Trophoblast cell (in vitro differentiated cells and primary cell): ENCODE measurements around the gene SREBF1.

Experiments
- DNase-seq, 2 donors: peaks; one replicate each; pipeline ENCODE4 v3.0.0-alpha.2; 2016
- H2AFZ ChIP-seq: 2 replicates; pipeline ENCODE4 v1.6.1; 2013; ENCODE audit warnings: low read length, moderate library complexity, mild to moderate bottlenecking; ENCODE audit not compliant: insufficient read depth, poor library complexity
- H2AK5ac ChIP-seq: 2 replicates; pipeline ENCODE4 v1.6.1; 2013; ENCODE audit warnings: mild to moderate bottlenecking, low read length
- H2BK120ac ChIP-seq: 2 replicates; pipeline ENCODE4 v1.6.1; 2013; ENCODE audit warnings: low read length, mild to moderate bottlenecking, moderate library complexity; ENCODE audit not compliant: insufficient read depth, poor library complexity
- H2BK12ac ChIP-seq: 2 replicates; pipeline ENCODE4 v1.6.1; 2013; ENCODE audit warnings: mild to moderate bottlenecking, low read length, moderate library complexity
- H2BK5ac ChIP-seq: 2 replicates; pipeline ENCODE4 v1.6.1; 2013; ENCODE audit warnings: low read length, low read depth, moderate library complexity, mild to moderate bottlenecking; ENCODE audit not compliant: poor library complexity
- H3K14ac ChIP-seq: 2 replicates; pipeline ENCODE4 v1.6.1; 2013; ENCODE audit warnings: mild to moderate bottlenecking, low read length
- H3K18ac ChIP-seq: 2 replicates; pipeline ENCODE4 v1.6.1; 2013; ENCODE audit warnings: mild to moderate bottlenecking, low read length
- H3K23ac ChIP-seq: 2 replicates; pipeline ENCODE4 v1.6.1; 2013; ENCODE audit warnings: low read length
- H3K27ac ChIP-seq: 2 replicates; pipeline ENCODE4 v1.5.1; 2013; ENCODE audit warnings: low read depth, mild to moderate bottlenecking, inconsistent platforms, low read length, moderate library complexity
- H3K27me3 ChIP-seq: 2 replicates; pipeline ENCODE4 v1.6.1; 2013; ENCODE audit warnings: inconsistent platforms, mild to moderate bottlenecking, low read length, moderate library complexity; ENCODE audit not compliant: insufficient read depth
- H3K36me3 ChIP-seq, 2 experiments: 1 replicate in 1 of 2; 2 replicates in 1 of 2; pipeline ENCODE4 v1.6.1; 2013; ENCODE audit warnings: low read length in 2 of 2, mild to moderate bottlenecking in 2 of 2, moderate library complexity in 1 of 2; ENCODE audit not compliant: insufficient read depth in 2 of 2, control insufficient read depth in 1 of 2
- H3K4ac ChIP-seq: 2 replicates; pipeline ENCODE4 v1.6.1; 2013; ENCODE audit warnings: low read depth, mild to moderate bottlenecking, low read length, moderate library complexity
- H3K4me1 ChIP-seq, 2 experiments: 1 replicate in 1 of 2; 2 replicates in 1 of 2; pipeline ENCODE4 v1.6.1; 2013; ENCODE audit warnings: low read length in 2 of 2, mild to moderate bottlenecking in 2 of 2, moderate library complexity in 1 of 2; ENCODE audit not compliant: insufficient read depth in 2 of 2, control insufficient read depth in 1 of 2
- H3K4me2 ChIP-seq: 2 replicates; pipeline ENCODE4 v1.6.1; 2013; ENCODE audit warnings: inconsistent platforms, mild to moderate bottlenecking, low read length, moderate library complexity
- H3K4me3 ChIP-seq: 2 replicates; pipeline ENCODE4 v1.5.1; 2013; ENCODE audit warnings: mild to moderate bottlenecking, low read depth, low read length, inconsistent platforms
- H3K79me1 ChIP-seq: one replicate; pipeline ENCODE4 v1.6.1; 2013; ENCODE audit warnings: low read length
- H3K79me2 ChIP-seq: 2 replicates; pipeline ENCODE4 v1.6.1; 2013; ENCODE audit warnings: low read length, mild to moderate bottlenecking; ENCODE audit not compliant: control insufficient read depth, insufficient read depth, poor library complexity
- H3K9ac ChIP-seq: 2 replicates; pipeline ENCODE4 v1.6.1; 2013; ENCODE audit warnings: mild to moderate bottlenecking, low read length
- H3K9me3 ChIP-seq: 2 replicates; pipeline ENCODE4 v1.6.1; 2013; ENCODE audit warnings: low read depth, mild to moderate bottlenecking, control low read depth, inconsistent platforms, low read length; ENCODE audit not compliant: insufficient read depth
- H4K12ac ChIP-seq: 2 replicates; pipeline ENCODE4 v1.6.1; 2013; ENCODE audit warnings: low read depth, mild to moderate bottlenecking, low read length, moderate library complexity
- H4K8ac ChIP-seq: 2 replicates; pipeline ENCODE4 v1.6.1; 2013; ENCODE audit warnings: low read depth, mild to moderate bottlenecking, low read length, moderate library complexity
- H4K91ac ChIP-seq: one replicate; pipeline ENCODE4 v1.6.1; 2013; ENCODE audit warnings: low read depth, mild to moderate bottlenecking, low read length, moderate library complexity
- WGBS: extraction: QIAGEN DNeasy Blood & Tissue Kit; methylation state at CpG from one replicate; pipeline ENCODE4 v1.1.7; 2013; ENCODE audit warnings: missing lambda C conversion rate; ENCODE audit not compliant: insufficient read length, insufficient coverage; ENCODE audit errors: extremely low coverage; 5-methylcytosine and 5-hydroxymethylcytosine counted together

SREBF1 gene

DNA sequence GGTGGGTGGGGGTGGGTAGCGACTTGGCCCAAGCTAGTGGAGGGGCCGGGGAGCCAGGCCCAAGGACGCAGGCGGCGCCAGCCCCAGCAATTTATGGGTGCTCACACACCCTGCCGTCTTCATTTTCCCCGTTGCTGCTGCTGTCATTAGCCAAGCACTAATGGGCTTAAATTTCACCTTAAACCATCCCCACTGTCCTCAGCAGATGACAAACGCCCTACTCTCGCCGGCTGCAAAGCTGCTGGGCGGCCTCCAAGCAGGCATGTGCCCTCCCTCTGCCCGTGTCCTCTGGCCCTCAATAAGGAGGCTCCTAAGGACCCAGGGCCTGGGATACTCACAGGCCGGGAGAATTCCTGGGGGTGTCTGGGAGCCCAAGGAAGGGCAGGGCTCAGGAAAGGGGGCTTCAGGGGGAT, 66.1 kb downstream of the SREBF1 start:
- DNase-seq = no peak
- WGBS = no CpG with 5 or more reads among the region's 13 CpGs
- Histone ChIP-seq H3K4me2 (no peak overlapping the region), H3K79me2 (no peaks in the 10 kb centered on the region), H3K4ac (no peak overlapping the region), H3K14ac (no peak overlapping the region), H2BK120ac (no peak overlapping the region), H3K79me1 (no peaks in the 10 kb centered on the region), H3K27me3 (no peaks in the 10 kb centered on the region), H4K12ac (no peak overlapping the region), H3K18ac (no peak overlapping the region), H3K4me1 (no peaks in the 10 kb centered on the region), H3K9me3 (peaks cover 3% of the 10 kb centered on the region), H3K23ac (no peak overlapping the region), H2BK5ac (no peak overlapping the region), H3K27ac (no peak overlapping the region), H2AFZ (no peak overlapping the region), H4K91ac (no peak overlapping the region), H2BK12ac (no peak overlapping the region), H3K9ac (no peak overlapping the region), H2AK5ac (no peak overlapping the region), H4K8ac (no peak overlapping the region), H3K4me3 (no peak overlapping the region), H3K36me3 (peaks cover 3 to 4% of the 10 kb centered on the region in 2 experiments)

DNA sequence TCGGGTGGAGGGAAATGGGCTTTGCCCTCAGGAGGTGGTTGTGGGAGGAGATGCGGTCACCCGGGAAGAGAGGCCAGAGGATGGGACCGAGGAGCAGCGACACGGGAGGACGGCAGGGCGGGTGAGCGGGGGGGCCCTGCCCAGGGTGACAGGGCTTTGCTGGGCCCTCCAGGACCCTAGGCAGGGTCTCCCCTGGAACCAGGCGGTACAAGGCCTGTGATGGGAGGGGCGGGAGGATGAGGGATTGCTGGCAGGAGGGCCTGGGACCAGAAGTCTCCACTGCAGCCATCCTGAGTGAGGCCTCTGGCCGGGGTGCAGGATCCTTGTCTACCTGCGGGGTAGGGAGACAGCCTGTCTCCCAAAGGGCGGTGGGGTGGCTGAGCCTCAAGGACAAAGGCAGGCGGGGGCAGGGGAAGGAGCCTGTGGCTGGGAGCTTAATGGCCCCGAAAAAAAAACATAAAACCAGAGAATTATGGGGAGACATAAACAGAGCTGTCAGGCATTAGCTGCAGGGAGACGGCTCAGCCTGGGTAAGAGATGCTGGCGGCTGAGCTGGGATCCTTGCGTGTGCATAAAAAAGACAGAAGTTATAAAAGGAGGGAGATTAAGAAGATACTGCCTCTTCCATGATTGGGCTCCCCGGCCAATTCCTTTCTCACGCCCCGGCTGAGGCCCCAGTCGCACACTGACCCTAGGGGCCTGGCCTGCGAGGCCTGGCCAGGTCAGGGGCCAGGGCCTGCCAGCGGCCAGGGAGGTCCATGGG, 66.7 kb downstream of the SREBF1 start:
- no CpG with 5 or more reads among the region's 25 CpGs for WGBS
- Histone ChIP-seq H4K12ac (no peak overlapping the region), H4K8ac (no peak overlapping the region), H3K4ac (no peak overlapping the region), H2BK12ac (no peak overlapping the region), H2BK120ac (no peak overlapping the region), H3K9ac (no peak overlapping the region), H3K79me2 (no peaks in the 10 kb centered on the region), H3K18ac (no peak overlapping the region), H3K36me3 (peaks cover 7 to 10% of the 10 kb centered on the region in 2 experiments), H3K23ac (no peak overlapping the region), H2AK5ac (no peak overlapping the region), H3K14ac (no peak overlapping the region), H3K27me3 (no peaks in the 10 kb centered on the region), H2AFZ (no peak overlapping the region), H3K27ac (no peak overlapping the region), H3K4me1 (no peaks in the 10 kb centered on the region), H4K91ac (no peak overlapping the region), H3K9me3 (peaks cover 3% of the 10 kb centered on the region), H3K4me2 (no peak overlapping the region), H3K79me1 (no peaks in the 10 kb centered on the region), H2BK5ac (no peak overlapping the region), H3K4me3 (no peak overlapping the region)
- DNase-seq = no peak

DNA sequence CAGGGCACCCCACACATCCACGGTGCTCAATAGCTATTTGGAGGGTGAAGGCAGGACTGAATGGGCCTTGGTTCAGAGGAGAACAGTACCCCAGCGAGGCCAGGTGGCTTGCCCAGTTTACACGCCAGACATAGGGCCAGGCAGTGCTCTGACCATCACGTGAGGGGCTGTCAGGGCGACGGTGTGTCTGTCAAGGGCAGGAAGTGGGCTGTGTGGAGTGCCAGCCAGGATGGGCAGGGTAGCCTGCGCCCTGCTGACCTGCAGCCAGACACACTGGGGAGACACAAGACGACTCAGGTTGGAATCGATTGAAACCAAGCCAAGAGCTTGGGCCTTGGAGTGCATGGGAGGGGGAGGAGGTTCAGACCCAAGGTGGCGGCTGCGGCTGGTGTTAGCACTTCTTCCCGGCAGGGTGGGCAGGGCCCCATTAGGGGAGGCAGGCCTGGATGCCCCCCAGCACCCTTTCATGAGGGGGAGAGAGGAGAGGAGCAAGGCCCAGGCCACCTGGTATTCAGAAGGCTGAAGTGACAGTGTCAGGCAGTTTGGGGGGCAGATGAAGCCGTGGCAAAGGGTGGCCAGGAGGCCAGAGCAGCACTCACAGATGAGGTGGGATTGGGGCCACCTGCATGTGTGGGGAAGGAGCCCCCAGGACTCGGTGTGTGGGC, 68.2 kb downstream of the SREBF1 start:
- Histone ChIP-seq H3K4ac (no peak overlapping the region), H2AK5ac (no peak overlapping the region), H3K18ac (peak overlapping the region; percentile 0), H3K4me1 (no peaks in the 10 kb centered on the region), H3K79me1 (no peaks in the 10 kb centered on the region), H2BK5ac (no peak overlapping the region), H2AFZ (peak overlapping the region; percentile 8), H3K36me3 (peaks cover 7 to 10% of the 10 kb centered on the region in 2 experiments), H4K12ac (no peak overlapping the region), H4K8ac (no peak overlapping the region), H3K27ac (no peak overlapping the region), H3K23ac (no peak overlapping the region), H3K9me3 (peaks cover 3% of the 10 kb centered on the region), H3K4me3 (no peak overlapping the region), H3K4me2 (no peak overlapping the region), H2BK12ac (no peak overlapping the region), H2BK120ac (no peak overlapping the region), H3K79me2 (no peaks in the 10 kb centered on the region), H3K27me3 (no peaks in the 10 kb centered on the region), H3K9ac (no peak overlapping the region), H3K14ac (no peak overlapping the region), H4K91ac (no peak overlapping the region)
- DNase-seq = no peak
- WGBS = no CpG with 5 or more reads among the region's 14 CpGs

DNA sequence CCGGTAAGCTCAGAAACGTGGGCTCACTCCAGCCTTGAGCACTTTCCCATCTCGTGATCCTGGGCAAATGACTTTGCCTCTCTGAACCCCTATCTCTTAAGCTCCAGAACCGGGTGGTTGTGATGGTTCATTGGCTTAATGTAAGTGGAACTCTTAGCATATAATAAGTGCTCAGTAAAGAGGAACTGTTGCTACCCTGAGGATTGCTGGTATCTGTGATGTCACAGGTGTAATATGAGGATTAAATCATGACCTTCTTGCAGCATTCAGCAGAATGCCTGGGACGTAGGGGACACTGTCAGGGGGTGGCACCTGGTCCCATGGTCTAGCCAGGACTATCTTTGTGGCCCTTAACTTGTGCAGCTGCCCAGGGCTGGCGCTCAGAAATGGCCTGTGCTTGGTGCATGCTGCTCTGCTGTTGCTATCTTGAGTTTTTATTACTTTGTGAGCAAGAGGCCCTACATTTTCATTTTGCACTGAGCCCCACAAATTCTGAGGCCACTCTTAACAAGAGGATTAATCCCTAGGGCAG, 68.8 kb downstream of the SREBF1 start:
- Histone ChIP-seq H4K91ac (no peak overlapping the region), H2BK5ac (no peak overlapping the region), H2BK12ac (no peak overlapping the region), H2AFZ (no peak overlapping the region), H3K4me1 (no peaks in the 10 kb centered on the region), H3K36me3 (peaks cover 7 to 10% of the 10 kb centered on the region in 2 experiments), H3K27me3 (no peaks in the 10 kb centered on the region), H3K79me1 (no peaks in the 10 kb centered on the region), H3K23ac (no peak overlapping the region), H3K9me3 (peaks cover 3% of the 10 kb centered on the region), H3K18ac (no peak overlapping the region), H3K27ac (no peak overlapping the region), H3K79me2 (no peaks in the 10 kb centered on the region), H2AK5ac (no peak overlapping the region), H3K4me2 (no peak overlapping the region), H3K9ac (no peak overlapping the region), H2BK120ac (no peak overlapping the region), H3K4me3 (no peak overlapping the region), H3K14ac (no peak overlapping the region), H4K12ac (no peak overlapping the region), H3K4ac (no peak overlapping the region), H4K8ac (no peak overlapping the region)
- WGBS = no CpG with 5 or more reads among the region's 6 CpGs
- no peak for DNase-seq
